Suprapubic skin (tissue), 3 donors: ENCODE results near the gene OR10A3.

Experiments used
- POLR2A ChIP-seq, 2 donors: fragments of 450-650 bp; IDR thresholded peaks; one replicate each; pipeline ENCODE4 v1.6.1; 2017; ENCODE audit warnings: antibody characterized with exemption in 2 of 2, mild to moderate bottlenecking in 2 of 2, moderate library complexity in 2 of 2
- TF ChIP-seq, protein P1 (sequence below), 2 donors: fragments of 200-600 bp in 1 of 2; fragments of 450-650 bp in 1 of 2; sonication (generic) in 1 of 2; IDR thresholded peaks; one replicate each; pipeline ENCODE4 v1.5.1; 2016 to 2019; ENCODE audit warnings: antibody characterized with exemption in 2 of 2, mild to moderate bottlenecking in 1 of 2, moderate library complexity in 1 of 2

DNA sequence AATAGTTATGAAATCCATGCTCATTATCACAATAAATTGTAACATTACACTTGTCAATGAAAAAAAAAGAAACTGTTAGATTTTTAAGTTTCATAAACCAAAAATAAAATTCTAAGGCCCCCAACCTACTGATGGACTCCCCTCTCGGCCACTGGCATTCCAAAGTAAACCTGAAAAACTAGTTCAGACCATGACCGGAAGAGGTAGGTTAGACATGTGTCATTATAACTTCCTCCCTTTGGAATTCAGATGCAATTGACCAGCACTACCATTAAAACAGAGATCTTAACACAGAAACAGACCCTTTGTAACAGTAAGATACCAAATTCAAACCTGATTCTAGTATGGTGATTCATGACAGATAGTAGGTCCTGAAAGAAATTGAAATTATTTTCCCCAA lies 23.4 kb downstream of the OR10A3 start:
- no peak for TF ChIP-seq POLR2A (IDR thresholded peaks at IDR 0.05)
- TF ChIP-seq, protein P1, sequence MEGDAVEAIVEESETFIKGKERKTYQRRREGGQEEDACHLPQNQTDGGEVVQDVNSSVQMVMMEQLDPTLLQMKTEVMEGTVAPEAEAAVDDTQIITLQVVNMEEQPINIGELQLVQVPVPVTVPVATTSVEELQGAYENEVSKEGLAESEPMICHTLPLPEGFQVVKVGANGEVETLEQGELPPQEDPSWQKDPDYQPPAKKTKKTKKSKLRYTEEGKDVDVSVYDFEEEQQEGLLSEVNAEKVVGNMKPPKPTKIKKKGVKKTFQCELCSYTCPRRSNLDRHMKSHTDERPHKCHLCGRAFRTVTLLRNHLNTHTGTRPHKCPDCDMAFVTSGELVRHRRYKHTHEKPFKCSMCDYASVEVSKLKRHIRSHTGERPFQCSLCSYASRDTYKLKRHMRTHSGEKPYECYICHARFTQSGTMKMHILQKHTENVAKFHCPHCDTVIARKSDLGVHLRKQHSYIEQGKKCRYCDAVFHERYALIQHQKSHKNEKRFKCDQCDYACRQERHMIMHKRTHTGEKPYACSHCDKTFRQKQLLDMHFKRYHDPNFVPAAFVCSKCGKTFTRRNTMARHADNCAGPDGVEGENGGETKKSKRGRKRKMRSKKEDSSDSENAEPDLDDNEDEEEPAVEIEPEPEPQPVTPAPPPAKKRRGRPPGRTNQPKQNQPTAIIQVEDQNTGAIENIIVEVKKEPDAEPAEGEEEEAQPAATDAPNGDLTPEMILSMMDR (IDR thresholded peaks at IDR 0.05), result no peak
